ENCODE data around the gene OR51F1.

- TF ChIP-seq CTCF (IDR thresholded peaks at IDR 0.05; ENCODE audit: poor library complexity) (no peak), EZH2 (IDR thresholded peaks at IDR 0.05; ENCODE audit: borderline replicate concordance) (no peak), EZH2phosphoT487 (IDR thresholded peaks at IDR 0.05; ENCODE audit: low read depth, severe bottlenecking, unreplicated experiment) (no peak)
These were observed 18.5 kb downstream of the OR51F1 start for GRCh38 chr11:4751201-4751600.

Measured in hepatocyte (in vitro differentiated cells).